OCI-LY1 (cell line): ENCODE results near the gene CA9.

Experiments
- CTCF ChIP-seq: fragments of 200-600 bp; sonication (generic), shearing (Covaris generic); IDR thresholded peaks from 2 replicates; pipeline ENCODE4 v1.5.1; 2017; ENCODE audit warnings: mild to moderate bottlenecking, antibody characterized with exemption, low read length, moderate library complexity, mixed read lengths
- EZH2 ChIP-seq: fragments of 200-600 bp; sonication (generic), shearing (Covaris generic); IDR thresholded peaks from 2 replicates; pipeline ENCODE4 v1.8.0; 2017; ENCODE audit warnings: borderline replicate concordance, mixed run types, mild to moderate bottlenecking, antibody characterized with exemption, low read length, moderate library complexity, mixed read lengths

- no peak for TF ChIP-seq CTCF
- no peak for TF ChIP-seq EZH2
Observed at GRCh38 chr9:35658968-35659220, 14.8 kb upstream of the CA9 start.
